ENCODE measurements around the gene KLHDC8A. TPM values are rescaled to one million over a fixed set of nuclear protein-coding genes. Genes with fewer than 3 reads are reported as not detected.
A peak's percentile ranks its signal among the peaks of the same experiment; 100 is the strongest.

KLHDC8A gene
- total and polyA plus RNA-seq, 2 of the 13 experiments (the other 11 are each of a cell fraction or from before 2014, with no cell fraction given), result not detected

DNA sequence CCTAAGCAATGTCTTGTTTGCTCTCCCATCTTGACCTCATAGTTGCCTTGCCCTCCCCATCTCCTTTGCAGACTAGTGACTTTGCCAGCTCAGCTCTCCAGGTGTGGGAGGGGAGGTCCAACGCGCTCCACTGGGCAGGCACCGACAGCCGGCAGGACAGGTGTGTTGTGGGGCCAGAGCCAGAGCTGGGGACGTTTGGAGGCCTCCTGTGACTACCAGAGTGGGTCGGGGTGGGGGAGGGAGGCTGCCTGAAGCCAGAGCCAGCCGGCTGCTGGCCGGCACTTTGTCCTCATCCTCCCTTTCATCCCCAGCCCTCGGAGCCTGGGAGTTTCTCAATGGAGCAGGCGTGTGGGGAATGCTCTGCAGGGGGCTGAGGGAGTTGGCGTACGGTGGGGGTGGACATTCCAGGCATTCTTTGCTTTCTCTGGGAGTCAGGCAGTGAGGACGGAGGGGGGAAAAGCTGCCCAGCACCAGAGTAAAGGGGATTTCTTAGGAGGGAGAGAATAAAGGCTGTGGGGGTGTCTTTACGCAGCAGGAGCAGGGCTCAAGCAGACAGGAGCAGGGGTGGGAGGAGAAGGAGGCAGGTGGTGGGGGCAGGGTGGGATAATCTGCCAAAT lies 55.4 kb downstream of the KLHDC8A start (continued):
- TF ChIP-seq DNMT3B (CRISPR knock-in tag; conservative IDR thresholded peaks at IDR 0.05), result no peak
- TF ChIP-seq TBP (CRISPR knock-in tag; IDR thresholded peaks at IDR 0.05), result no peak
- TF ChIP-seq REXO4 (CRISPR knock-in tag; IDR thresholded peaks at IDR 0.05; ENCODE audit: borderline replicate concordance), result no peak
- no peak for TF ChIP-seq ZNF678 (CRISPR knock-in tag; IDR thresholded peaks at IDR 0.05)
- no peak; the same call in 1 of the 2 replicates for TF ChIP-seq HIC2 (CRISPR knock-in tag; IDR thresholded peaks at IDR 0.05; ENCODE audit: low read depth)
- TF ChIP-seq, protein P1, sequence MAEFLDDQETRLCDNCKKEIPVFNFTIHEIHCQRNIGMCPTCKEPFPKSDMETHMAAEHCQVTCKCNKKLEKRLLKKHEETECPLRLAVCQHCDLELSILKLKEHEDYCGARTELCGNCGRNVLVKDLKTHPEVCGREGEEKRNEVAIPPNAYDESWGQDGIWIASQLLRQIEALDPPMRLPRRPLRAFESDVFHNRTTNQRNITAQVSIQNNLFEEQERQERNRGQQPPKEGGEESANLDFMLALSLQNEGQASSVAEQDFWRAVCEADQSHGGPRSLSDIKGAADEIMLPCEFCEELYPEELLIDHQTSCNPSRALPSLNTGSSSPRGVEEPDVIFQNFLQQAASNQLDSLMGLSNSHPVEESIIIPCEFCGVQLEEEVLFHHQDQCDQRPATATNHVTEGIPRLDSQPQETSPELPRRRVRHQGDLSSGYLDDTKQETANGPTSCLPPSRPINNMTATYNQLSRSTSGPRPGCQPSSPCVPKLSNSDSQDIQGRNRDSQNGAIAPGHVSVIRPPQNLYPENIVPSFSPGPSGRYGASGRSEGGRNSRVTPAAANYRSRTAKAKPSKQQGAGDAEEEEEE (CRISPR knock-in tag; IDR thresholded peaks at IDR 0.05; ENCODE audit: borderline replicate concordance), result no peak
- no peak for TF ChIP-seq PLRG1 (conservative IDR thresholded peaks at IDR 0.05)
- TF ChIP-seq NRL (CRISPR knock-in tag; IDR thresholded peaks at IDR 0.05; ENCODE audit: borderline replicate concordance), result 0 out of 2 replicates have a peak, but pooled peaks have one; percentile 51
- TF ChIP-seq GABPA (IDR thresholded peaks at IDR 0.05; ENCODE audit: low read depth, low read length), result no peak
- 0 out of 2 replicates have a peak, but pooled peaks have one; percentile 25 for TF ChIP-seq GABPA (CRISPR knock-in tag; IDR thresholded peaks at IDR 0.05; ENCODE audit: low read depth)
- no peak for TF ChIP-seq ZFP41 (CRISPR knock-in tag; IDR thresholded peaks at IDR 0.05; ENCODE audit: borderline replicate concordance)
- TF ChIP-seq FOXO1 (CRISPR knock-in tag; IDR thresholded peaks at IDR 0.05), result no peak
- TF ChIP-seq NFIC (IDR thresholded peaks at IDR 0.05; ENCODE audit: low read length), result no peak; the same call in 1 of the 2 replicates
- no peak for TF ChIP-seq ZNF326 (CRISPR knock-in tag; IDR thresholded peaks at IDR 0.05; ENCODE audit: borderline replicate concordance)
- TF ChIP-seq HHEX (CRISPR knock-in tag; IDR thresholded peaks at IDR 0.05), result no peak
- peak; percentile 69 for TF ChIP-seq RBM39 (IDR thresholded peaks at IDR 0.05; ENCODE audit: low read depth, low read length, poor library complexity, severe bottlenecking)
- 0 out of 2 replicates have a peak, but pooled peaks have one; percentile 16 for TF ChIP-seq ZSCAN25 (CRISPR knock-in tag; IDR thresholded peaks at IDR 0.05)
- TF ChIP-seq HMG20B (CRISPR knock-in tag; conservative IDR thresholded peaks at IDR 0.05), result no peak
- TF ChIP-seq ZNF543 (CRISPR knock-in tag; IDR thresholded peaks at IDR 0.05), result no peak
- TF ChIP-seq RAD51 (IDR thresholded peaks at IDR 0.05; ENCODE audit: borderline replicate concordance), result no peak
- no peak for TF ChIP-seq BCLAF1 (IDR thresholded peaks at IDR 0.05)
- TF ChIP-seq, protein P2, sequence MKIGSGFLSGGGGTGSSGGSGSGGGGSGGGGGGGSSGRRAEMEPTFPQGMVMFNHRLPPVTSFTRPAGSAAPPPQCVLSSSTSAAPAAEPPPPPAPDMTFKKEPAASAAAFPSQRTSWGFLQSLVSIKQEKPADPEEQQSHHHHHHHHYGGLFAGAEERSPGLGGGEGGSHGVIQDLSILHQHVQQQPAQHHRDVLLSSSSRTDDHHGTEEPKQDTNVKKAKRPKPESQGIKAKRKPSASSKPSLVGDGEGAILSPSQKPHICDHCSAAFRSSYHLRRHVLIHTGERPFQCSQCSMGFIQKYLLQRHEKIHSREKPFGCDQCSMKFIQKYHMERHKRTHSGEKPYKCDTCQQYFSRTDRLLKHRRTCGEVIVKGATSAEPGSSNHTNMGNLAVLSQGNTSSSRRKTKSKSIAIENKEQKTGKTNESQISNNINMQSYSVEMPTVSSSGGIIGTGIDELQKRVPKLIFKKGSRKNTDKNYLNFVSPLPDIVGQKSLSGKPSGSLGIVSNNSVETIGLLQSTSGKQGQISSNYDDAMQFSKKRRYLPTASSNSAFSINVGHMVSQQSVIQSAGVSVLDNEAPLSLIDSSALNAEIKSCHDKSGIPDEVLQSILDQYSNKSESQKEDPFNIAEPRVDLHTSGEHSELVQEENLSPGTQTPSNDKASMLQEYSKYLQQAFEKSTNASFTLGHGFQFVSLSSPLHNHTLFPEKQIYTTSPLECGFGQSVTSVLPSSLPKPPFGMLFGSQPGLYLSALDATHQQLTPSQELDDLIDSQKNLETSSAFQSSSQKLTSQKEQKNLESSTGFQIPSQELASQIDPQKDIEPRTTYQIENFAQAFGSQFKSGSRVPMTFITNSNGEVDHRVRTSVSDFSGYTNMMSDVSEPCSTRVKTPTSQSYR (CRISPR knock-in tag; IDR thresholded peaks at IDR 0.05; ENCODE audit: borderline replicate concordance), result peak; percentile 96
- no peak for TF ChIP-seq ZNF446 (CRISPR knock-in tag; IDR thresholded peaks at IDR 0.05)

Data from HepG2 (cell line).